ENCODE data around the gene CXCL6.
A peak's percentile ranks its signal among the peaks of the same experiment; 100 is the strongest.

DNA sequence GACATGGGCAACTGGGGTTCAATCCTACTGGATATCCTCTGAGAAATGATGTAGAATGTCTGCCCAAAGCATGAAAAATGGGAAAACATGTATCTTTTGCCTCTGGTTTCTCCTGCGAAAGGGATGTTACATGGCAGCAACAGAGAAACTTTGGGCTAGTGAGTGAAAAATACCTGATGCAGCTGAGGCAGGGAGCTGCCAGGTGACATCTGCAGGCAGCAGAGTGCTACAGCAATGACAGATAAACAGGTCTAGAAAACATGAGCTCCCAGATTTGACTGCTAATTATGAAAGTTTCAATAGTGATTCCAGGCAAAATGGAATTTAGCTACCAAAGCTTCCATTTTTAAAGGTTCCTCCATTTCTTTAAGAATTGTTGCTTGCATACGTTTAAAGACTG lies 27.9 kb downstream of the CXCL6 start:
- TF ChIP-seq, protein P1, sequence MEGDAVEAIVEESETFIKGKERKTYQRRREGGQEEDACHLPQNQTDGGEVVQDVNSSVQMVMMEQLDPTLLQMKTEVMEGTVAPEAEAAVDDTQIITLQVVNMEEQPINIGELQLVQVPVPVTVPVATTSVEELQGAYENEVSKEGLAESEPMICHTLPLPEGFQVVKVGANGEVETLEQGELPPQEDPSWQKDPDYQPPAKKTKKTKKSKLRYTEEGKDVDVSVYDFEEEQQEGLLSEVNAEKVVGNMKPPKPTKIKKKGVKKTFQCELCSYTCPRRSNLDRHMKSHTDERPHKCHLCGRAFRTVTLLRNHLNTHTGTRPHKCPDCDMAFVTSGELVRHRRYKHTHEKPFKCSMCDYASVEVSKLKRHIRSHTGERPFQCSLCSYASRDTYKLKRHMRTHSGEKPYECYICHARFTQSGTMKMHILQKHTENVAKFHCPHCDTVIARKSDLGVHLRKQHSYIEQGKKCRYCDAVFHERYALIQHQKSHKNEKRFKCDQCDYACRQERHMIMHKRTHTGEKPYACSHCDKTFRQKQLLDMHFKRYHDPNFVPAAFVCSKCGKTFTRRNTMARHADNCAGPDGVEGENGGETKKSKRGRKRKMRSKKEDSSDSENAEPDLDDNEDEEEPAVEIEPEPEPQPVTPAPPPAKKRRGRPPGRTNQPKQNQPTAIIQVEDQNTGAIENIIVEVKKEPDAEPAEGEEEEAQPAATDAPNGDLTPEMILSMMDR (IDR thresholded peaks at IDR 0.05): peak; percentile 79
- no peak for TF ChIP-seq ZFX (IDR thresholded peaks at IDR 0.05; ENCODE audit: borderline replicate concordance)

Data from 22Rv1 (cell line).